Caco-2 (cell line): ENCODE results near the gene RASGRP1. TPM values are rescaled to one million over a fixed set of nuclear protein-coding genes. Genes with fewer than 3 reads are reported as not detected.

ENCODE experiments used
- BruUV-seq: library from RNA; stranded (reverse); fragments of 400-500 nt; replicated peaks from 2 replicates; lab custom pipeline; 2021; lab: Mats Ljungman, UMichigan
- CTCF ChIA-PET: fragments of 300-600 bp; sonication (Branson Sonifier 250); formaldehyde crosslinking; loops from one replicate; lab custom pipeline; 2022; ENCODE audit warnings: antibody characterized with exemption; lab: Charles Lee
- POLR2A ChIA-PET: fragments of 300-600 bp; sonication (Branson Sonifier 250); formaldehyde crosslinking; loops from one replicate; lab custom pipeline; 2022; ENCODE audit warnings: antibody characterized with exemption; lab: Charles Lee
- DNase-seq, 2 experiments: peaks; one replicate each; pipeline versions ENCODE4 v3.0.0 to v3.0.0-alpha.2; 2020 to 2022
- H3K27me3 ChIP-seq: replicated peaks from 2 replicates; pipeline ENCODE4 v1.6.0; 2011; ENCODE audit warnings: low read length; ENCODE audit not compliant: control insufficient read depth, insufficient read depth
- H3K36me3 ChIP-seq: 2 replicates; pipeline ENCODE4 v1.5.1; 2011; ENCODE audit warnings: low read length; ENCODE audit not compliant: control insufficient read depth, insufficient read depth
- H3K4me1 ChIP-seq: fragments of 250-450 bp; sonication (Bioruptor Pico); 2 replicates; pipeline ENCODE4 v1.5.1; 2020; ENCODE audit warnings: mild to moderate bottlenecking
- H3K4me3 ChIP-seq: 2 replicates; pipeline ENCODE4 v1.5.1; 2011; ENCODE audit warnings: low read depth, mild to moderate bottlenecking, control low read depth, low read length
- H3K9me3 ChIP-seq: fragments of 250-450 bp; sonication (Bioruptor Pico); 2 replicates; pipeline ENCODE4 v1.5.1; 2020; ENCODE audit warnings: mild to moderate bottlenecking, moderate library complexity
- H3K27ac Mint-ChIP-seq: one replicate; pipeline ENCODE4 v1.8.0; 2022; ENCODE audit warnings: mixed read lengths; ENCODE audit not compliant: unreplicated experiment
- H3K27me3 Mint-ChIP-seq: one replicate; pipeline ENCODE4 v1.8.0; 2022; ENCODE audit warnings: mixed read lengths; ENCODE audit not compliant: insufficient read depth, unreplicated experiment
- H3K36me3 Mint-ChIP-seq: one replicate; pipeline ENCODE4 v1.8.0; 2022; ENCODE audit warnings: mild to moderate bottlenecking, mixed read lengths; ENCODE audit not compliant: insufficient read depth, unreplicated experiment
- H3K4me1 Mint-ChIP-seq: one replicate; pipeline ENCODE4 v1.8.0; 2022; ENCODE audit warnings: low read depth, mixed read lengths; ENCODE audit not compliant: unreplicated experiment
- H3K4me3 Mint-ChIP-seq: one replicate; pipeline ENCODE4 v1.8.0; 2022; ENCODE audit warnings: mild to moderate bottlenecking, moderate library complexity, mixed read lengths; ENCODE audit not compliant: unreplicated experiment
- H3K9me3 Mint-ChIP-seq: one replicate; pipeline ENCODE4 v1.8.0; 2022; ENCODE audit warnings: mixed read lengths; ENCODE audit not compliant: unreplicated experiment
- CTCF ChIP-seq, 2 experiments: fragments of 200-600 bp in 1 of 2; IDR thresholded peaks; 1 replicate in 1 of 2; 2 replicates in 1 of 2; pipeline versions ENCODE4 v1.5.1 to v1.8.0; 2011 to 2022; ENCODE audit warnings: antibody characterized with exemption in 1 of 2, control low read depth in 1 of 2, inconsistent platforms in 1 of 2, low read depth in 1 of 2, low read length in 1 of 2, mild to moderate bottlenecking in 1 of 2, moderate library complexity in 1 of 2; ENCODE audit not compliant: insufficient read depth in 1 of 2, severe bottlenecking in 1 of 2, unreplicated experiment in 1 of 2
- intact Hi-C: fragments of 100-400 bp; cut with micrococcal nuclease; formaldehyde crosslinking; loops from one replicate; pipeline ENCODE4 v1.10.0; 2022; ENCODE audit not compliant: unreplicated experiment
- total RNA-seq: library from RNA; stranded (reverse); gene quantifications from 2 replicates; pipeline ENCODE4 v1.2.3, GENCODE V29; 2022

RASGRP1 gene
- total RNA-seq, 1 experiment from 2014 or later: 7.3 TPM

GRCh38 chr15:38555686-38556334 is 8.8 kb downstream of the RASGRP1 start:
- POLR2A ChIA-PET: no interaction called here
- Histone ChIP-seq H3K27me3 (no peaks in the 10 kb centered on the region), H3K36me3 (no peaks in the 10 kb centered on the region), H3K9me3 (no peaks in the 10 kb centered on the region; the same call in 1 of the 2 replicates), H3K4me1 (peaks cover 12% of the 10 kb centered on the region), H3K4me3 (no peak overlapping the region)
- H3K27me3 Mint-ChIP-seq: peaks cover 2% of the 10 kb centered on the region
- BruUV-seq: no TSS peak
- H3K9me3 Mint-ChIP-seq: no peaks in the 10 kb centered on the region
- TF ChIP-seq CTCF (IDR thresholded peaks at IDR 0.05; ENCODE audit: insufficient read depth in 1 of 2, low read depth in 1 of 2, low read length in 1 of 2, severe bottlenecking in 1 of 2, unreplicated experiment in 1 of 2): no peak
- no peaks in the 10 kb centered on the region for H3K36me3 Mint-ChIP-seq
- no peak overlapping the region for H3K4me3 Mint-ChIP-seq
- DNase-seq: no peak
- no peak overlapping the region for H3K27ac Mint-ChIP-seq
- CTCF ChIA-PET: interaction anchor here (1.0 kb wide), 1 partner anchor 8 kb away, joined by 3 read pairs; no protein-coding TSS in a partner anchor
- intact Hi-C loops: no loop called here
- H3K4me1 Mint-ChIP-seq: peaks cover 14% of the 10 kb centered on the region

- Histone ChIP-seq H3K27me3 (no peaks in the 10 kb centered on the region), H3K9me3 (no peaks in the 10 kb centered on the region; the same call in 1 of the 2 replicates), H3K4me1 (peaks cover 12% of the 10 kb centered on the region), H3K36me3 (no peaks in the 10 kb centered on the region), H3K4me3 (no peak overlapping the region)
- no peak for TF ChIP-seq CTCF (IDR thresholded peaks at IDR 0.05; ENCODE audit: insufficient read depth in 1 of 2, low read depth in 1 of 2, low read length in 1 of 2, severe bottlenecking in 1 of 2, unreplicated experiment in 1 of 2)
- intact Hi-C loops: no loop called here
- no TSS peak for BruUV-seq
- no peak overlapping the region for H3K4me3 Mint-ChIP-seq
- CTCF ChIA-PET: interaction anchor here (1.4 kb wide), 1 partner anchor 9 kb away, joined by 3 read pairs; no protein-coding TSS in a partner anchor
- H3K4me1 Mint-ChIP-seq: peaks cover 14% of the 10 kb centered on the region
- no peaks in the 10 kb centered on the region for H3K9me3 Mint-ChIP-seq
- no peak overlapping the region for H3K27ac Mint-ChIP-seq
- no peak for DNase-seq
- H3K27me3 Mint-ChIP-seq: no peaks in the 10 kb centered on the region
- POLR2A ChIA-PET: no interaction called here
- no peaks in the 10 kb centered on the region for H3K36me3 Mint-ChIP-seq
Observed at GRCh38 chr15:38554354-38554753, 10.3 kb downstream of the RASGRP1 start.

GRCh38 chr15:38553071-38553470 is 11.5 kb downstream of the RASGRP1 start:
- Histone ChIP-seq H3K27me3 (no peaks in the 10 kb centered on the region), H3K36me3 (no peaks in the 10 kb centered on the region), H3K9me3 (no peaks in the 10 kb centered on the region; the same call in 1 of the 2 replicates), H3K4me3 (no peak overlapping the region), H3K4me1 (peaks cover 12% of the 10 kb centered on the region)
- H3K4me1 Mint-ChIP-seq: peaks cover 14% of the 10 kb centered on the region
- ChIA-PET CTCF (no interaction called here), POLR2A (no interaction called here)
- DNase-seq: no peak
- TF ChIP-seq CTCF (IDR thresholded peaks at IDR 0.05; ENCODE audit: insufficient read depth in 1 of 2, low read depth in 1 of 2, low read length in 1 of 2, severe bottlenecking in 1 of 2, unreplicated experiment in 1 of 2): no peak
- H3K27ac Mint-ChIP-seq: no peak overlapping the region
- no TSS peak for BruUV-seq
- H3K9me3 Mint-ChIP-seq: no peaks in the 10 kb centered on the region
- intact Hi-C loops: no loop called here
- no peak overlapping the region for H3K4me3 Mint-ChIP-seq
- no peaks in the 10 kb centered on the region for H3K36me3 Mint-ChIP-seq
- H3K27me3 Mint-ChIP-seq: no peaks in the 10 kb centered on the region
